H1 (cell line): Measurements from ENCODE around the gene PRPF38A.

Source experiments
- CTCF ChIP-seq, 3 experiments: IDR thresholded peaks; 1 replicate in 2 of 3; 2 replicates in 1 of 3; pipeline versions ENCODE4 v1.5.1 to v1.6.1; 2011; ENCODE audit warnings: low read length in 3 of 3, mild to moderate bottlenecking in 3 of 3, inconsistent platforms in 2 of 3, low read depth in 1 of 3, moderate library complexity in 1 of 3; ENCODE audit not compliant: insufficient read depth in 1 of 3; ENCODE audit errors: control extremely low read depth in 1 of 3
- EGR1 ChIP-seq: IDR thresholded peaks from 2 replicates; pipeline ENCODE4 v1.6.1; 2011; ENCODE audit warnings: low read depth, low read length, borderline replicate concordance
- HDAC2 ChIP-seq, 2 experiments: fragments of 300-600 bp in 1 of 2; sonication (generic) in 1 of 2; IDR thresholded peaks; 2 replicates each; pipeline ENCODE4 v1.6.1; 2011 to 2012; ENCODE audit warnings: low read depth in 2 of 2, low read length in 2 of 2, mild to moderate bottlenecking in 2 of 2, moderate library complexity in 2 of 2, borderline replicate concordance in 1 of 2, inconsistent platforms in 1 of 2
- HDAC6 ChIP-seq: IDR thresholded peaks from one replicate; pipeline ENCODE4 v1.7.1; 2012; ENCODE audit warnings: low read depth, mild to moderate bottlenecking, inconsistent platforms, low read length, moderate library complexity
- KDM4A ChIP-seq: IDR thresholded peaks from one replicate; pipeline ENCODE4 v1.7.1; 2012; ENCODE audit warnings: low read depth, mild to moderate bottlenecking, moderate library complexity, low read length, inconsistent platforms; ENCODE audit not compliant: severe bottlenecking
- NRF1 ChIP-seq: IDR thresholded peaks from 2 replicates; pipeline ENCODE4 v1.6.1; 2011; ENCODE audit warnings: mild to moderate bottlenecking, low read depth, low read length, improper control_type of control experiment
- TCF12 ChIP-seq: IDR thresholded peaks from 2 replicates; pipeline ENCODE4 v1.6.1; 2011; ENCODE audit warnings: low read depth, mild to moderate bottlenecking, low read length
- YY1 ChIP-seq: IDR thresholded peaks from 2 replicates; pipeline ENCODE4 v1.6.1; 2011; ENCODE audit warnings: low read depth, mild to moderate bottlenecking, low read length

- TF ChIP-seq YY1 (no peak), EGR1 (no peak), TCF12 (no peak), CTCF (IDR thresholded peaks at IDR 0.05; ENCODE audit: control extremely low read depth in 1 of 3, insufficient read depth in 1 of 3, low read depth in 1 of 3, low read length in 3 of 3) (no peak), NRF1 (no peak), HDAC6 (no peak), HDAC2 (IDR thresholded peaks at IDR 0.05; ENCODE audit: borderline replicate concordance in 1 of 2, low read depth in 2 of 2, low read length in 2 of 2) (no peak), KDM4A (no peak)
Observed at GRCh38 chr1:52402860-52403240, 1.6 kb upstream of the PRPF38A start.
